ENCODE data around the gene XRCC4. TPM values are rescaled to one million over a fixed set of nuclear protein-coding genes. Genes with fewer than 3 reads are reported as not detected.

XRCC4 gene
- polyA plus RNA-seq, 1 of the 3 experiments (the other 2 are of a cell fraction) = 1.8 TPM

DNA sequence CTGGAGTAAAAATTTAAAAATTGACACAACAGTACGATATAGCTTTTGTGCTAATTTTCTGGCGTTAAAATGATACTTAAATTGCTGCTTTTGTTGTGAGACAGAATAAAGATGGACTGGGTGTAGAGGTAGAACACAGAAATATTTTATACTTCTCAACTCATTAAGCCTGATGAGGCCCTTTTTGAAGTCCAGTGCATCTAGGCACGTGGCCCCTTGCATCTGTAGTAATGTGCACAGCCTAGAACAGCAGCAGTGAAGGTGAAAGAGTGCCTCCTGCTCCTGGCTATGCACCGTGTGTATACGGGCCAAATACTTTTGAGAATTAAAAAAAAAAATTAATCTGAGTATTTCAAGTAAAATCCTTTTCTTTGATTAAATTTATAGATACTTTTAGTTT is 115.6 kb downstream of the XRCC4 start:
- CTCF ChIA-PET = no interaction called here
- no peak overlapping the region for H3K4me3 ChIP-seq (ENCODE audit: low read depth in 2 of 2, low read length in 1 of 2)
- no peaks in the 10 kb centered on the region for H3K79me2 ChIP-seq (ENCODE audit: insufficient read depth)
- H3F3A ChIP-seq (replicated peaks; ENCODE audit: insufficient read depth) = peaks cover 4% of the 10 kb centered on the region
- no peaks in the 10 kb centered on the region for H3K27me3 ChIP-seq (ENCODE audit: insufficient read depth)
- H3K27ac ChIP-seq (ENCODE audit: low read depth in 2 of 2, low read length in 1 of 2) = no peak overlapping the region
- no peaks in the 10 kb centered on the region for H3K9me3 ChIP-seq
- H3K9ac ChIP-seq = no peak overlapping the region
- no peak overlapping the region for H3K4me2 ChIP-seq
- H3K9me2 ChIP-seq = no peaks in the 10 kb centered on the region
- POLR2A ChIA-PET = no interaction called here
- TF ChIP-seq, protein P1, sequence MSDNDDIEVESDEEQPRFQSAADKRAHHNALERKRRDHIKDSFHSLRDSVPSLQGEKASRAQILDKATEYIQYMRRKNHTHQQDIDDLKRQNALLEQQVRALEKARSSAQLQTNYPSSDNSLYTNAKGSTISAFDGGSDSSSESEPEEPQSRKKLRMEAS (IDR thresholded peaks at IDR 0.05; ENCODE audit: low read depth) = no peak
- no peak for TF ChIP-seq TAF1 (IDR thresholded peaks at IDR 0.05; ENCODE audit: borderline replicate concordance, low read depth, low read length)
- TF ChIP-seq ELF1 (IDR thresholded peaks at IDR 0.05) = no peak
- TF ChIP-seq PBX3 (IDR thresholded peaks at IDR 0.05) = no peak
- TF ChIP-seq MXI1 (IDR thresholded peaks at IDR 0.05; ENCODE audit: low read depth, low read length) = no peak
- no peak for TF ChIP-seq GATA2 (CRISPR knock-in tag; IDR thresholded peaks at IDR 0.05)
- no peak for TF ChIP-seq RAD21 (IDR thresholded peaks at IDR 0.05; ENCODE audit: low read length)
- no peak for TF ChIP-seq EZH2phosphoT487 (IDR thresholded peaks at IDR 0.05; ENCODE audit: borderline replicate concordance, low read depth)
- no peak for TF ChIP-seq SIN3A (IDR thresholded peaks at IDR 0.05; ENCODE audit: borderline replicate concordance, low read depth, low read length)
- DNase-seq = no peak
- H2AFZ ChIP-seq (ENCODE audit: low read depth) = no peak overlapping the region
- WGBS (ENCODE audit: low lambda C conversion rate) = 91% methylated on average over 5 of the region's 5 CpGs
- H3K36me3 ChIP-seq (replicated peaks in 1 of 2; ENCODE audit: control insufficient read depth in 1 of 2, insufficient read depth in 2 of 2, low read length in 1 of 2) = peaks cover 0 to 4% of the 10 kb centered on the region in 2 experiments
- no peaks in the 10 kb centered on the region for H4K20me1 ChIP-seq (ENCODE audit: insufficient read depth)
- no peaks in the 10 kb centered on the region; a peak in 2 of 4 replicates for H3K4me1 ChIP-seq (ENCODE audit: control insufficient read depth in 1 of 2, insufficient read depth in 2 of 2, low read depth in 1 of 2, low read length in 1 of 2)

DNA sequence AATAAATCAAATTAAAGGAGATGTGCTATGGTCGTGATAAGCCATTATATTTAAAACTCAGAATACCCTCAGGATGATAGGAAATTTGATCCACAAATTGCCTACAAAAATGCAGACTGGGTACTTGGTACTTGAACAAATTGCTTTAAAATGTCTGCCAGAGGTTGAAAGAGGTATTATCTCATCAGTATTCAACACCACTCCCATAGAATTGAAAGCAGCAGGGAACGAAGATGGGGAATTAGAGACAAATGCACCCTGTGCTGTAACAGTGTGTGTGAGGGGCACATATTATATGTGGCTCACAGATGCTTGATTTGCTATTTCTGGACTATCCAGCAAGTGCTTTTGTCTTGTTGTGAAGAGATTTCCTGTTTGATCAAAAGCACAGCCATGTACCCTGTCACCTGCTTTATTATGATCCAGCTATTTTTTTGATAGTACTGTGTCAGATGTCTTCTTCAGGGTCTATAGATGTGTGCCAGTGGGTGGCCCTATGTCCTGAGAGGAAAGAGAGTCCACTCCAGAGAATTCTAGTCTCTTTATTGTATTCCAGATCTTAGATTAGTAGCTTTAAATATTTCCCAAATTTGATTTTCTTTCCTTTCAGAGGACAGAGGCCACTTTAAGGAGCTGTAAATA is 120.1 kb downstream of the XRCC4 start:
- ChIA-PET CTCF (interaction anchor here (0.9 kb wide), 1 partner anchor 12 kb away, joined by 4 read pairs; no protein-coding TSS in a partner anchor), POLR2A (no interaction called here)
- WGBS (ENCODE audit: low lambda C conversion rate) = 63% methylated on average over 2 of the region's 2 CpGs
- Histone ChIP-seq H3F3A (replicated peaks; ENCODE audit: insufficient read depth) (peaks cover 4% of the 10 kb centered on the region), H3K27me3 (ENCODE audit: insufficient read depth) (no peaks in the 10 kb centered on the region), H3K4me1 (ENCODE audit: control insufficient read depth in 1 of 2, insufficient read depth in 2 of 2, low read depth in 1 of 2, low read length in 1 of 2) (no peaks in the 10 kb centered on the region; a peak in 2 of 4 replicates), H3K9me3 (no peaks in the 10 kb centered on the region), H3K9ac (no peak overlapping the region), H2AFZ (ENCODE audit: low read depth) (no peak overlapping the region), H4K20me1 (ENCODE audit: insufficient read depth) (no peaks in the 10 kb centered on the region), H3K9me2 (no peaks in the 10 kb centered on the region), H3K4me3 (ENCODE audit: low read depth in 2 of 2, low read length in 1 of 2) (no peak overlapping the region), H3K79me2 (ENCODE audit: insufficient read depth) (no peaks in the 10 kb centered on the region), H3K36me3 (replicated peaks in 1 of 2; ENCODE audit: control insufficient read depth in 1 of 2, insufficient read depth in 2 of 2, low read length in 1 of 2) (peaks cover 0 to 3% of the 10 kb centered on the region in 2 experiments), H3K27ac (ENCODE audit: low read depth in 2 of 2, low read length in 1 of 2) (no peak overlapping the region; a peak in 1 of 4 replicates), H3K4me2 (no peak overlapping the region)
- DNase-seq = peak; percentile 14
- TF ChIP-seq NRF1 (IDR thresholded peaks at IDR 0.05; ENCODE audit: low read depth, low read length) (no peak), NFIC (IDR thresholded peaks at IDR 0.05; ENCODE audit: borderline replicate concordance) (no peak), RCOR1 (IDR thresholded peaks at IDR 0.05; ENCODE audit: low read length) (peak; percentile 55; the same call in 1 of the 2 replicates), CHD2 (IDR thresholded peaks at IDR 0.05; ENCODE audit: low read length, partially characterized antibody) (peak; percentile 8), EP300 (IDR thresholded peaks at IDR 0.05; ENCODE audit: borderline replicate concordance in 1 of 2, low read depth in 1 of 2, low read length in 1 of 2) (peak in 1 of 2 experiments; percentile 59; a peak in 1 of 4 replicates), GATA2 (CRISPR knock-in tag; IDR thresholded peaks at IDR 0.05) (peak; percentile 75)
